Islet precursor cell (in vitro differentiated cells): Measurements from ENCODE around the gene UNC80.

Source experiments
- DNase-seq: peaks from one replicate; pipeline ENCODE4 v3.0.0-alpha.2; 2018

UNC80 gene

DNA sequence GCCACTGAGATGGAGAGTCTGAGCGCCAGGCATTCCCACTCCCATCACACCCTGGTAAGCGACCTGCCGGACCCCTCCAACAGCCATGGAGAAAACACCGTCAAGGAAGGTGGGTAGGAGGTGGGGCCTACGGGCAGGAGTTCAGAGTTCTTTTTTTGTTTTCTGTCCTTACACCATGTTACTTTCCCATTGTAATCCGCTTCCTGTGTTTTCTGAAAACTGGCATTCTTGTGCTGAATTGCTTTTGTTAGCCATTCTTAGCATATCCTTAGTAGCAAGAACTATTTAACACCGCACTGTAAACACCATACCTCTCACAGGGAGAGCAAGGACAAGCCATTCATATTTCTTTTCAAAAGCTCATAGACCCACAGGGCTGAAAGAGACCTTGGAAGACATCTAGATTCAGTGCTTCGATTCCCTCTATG is 46.2 kb downstream of the UNC80 start:
- DNase-seq, result no peak

DNA sequence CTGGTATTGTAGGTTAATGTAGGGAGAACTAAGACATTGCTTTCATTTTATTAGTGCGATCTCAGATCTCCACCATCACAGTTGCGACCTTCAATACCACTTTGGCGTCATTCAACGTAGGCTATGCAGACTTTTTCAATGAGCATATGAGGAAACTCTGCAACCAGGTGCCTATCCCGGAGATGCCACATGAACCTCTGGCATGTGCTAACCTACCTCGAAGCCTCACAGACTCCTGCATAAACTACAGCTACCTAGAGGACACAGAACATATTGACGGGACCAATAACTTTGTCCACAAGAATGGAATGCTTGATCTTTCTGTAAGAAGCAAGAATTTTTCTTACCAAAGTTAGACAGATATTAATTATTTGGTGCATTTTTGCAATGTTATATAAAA is 47.3 kb downstream of the UNC80 start:
- no peak for DNase-seq

DNA sequence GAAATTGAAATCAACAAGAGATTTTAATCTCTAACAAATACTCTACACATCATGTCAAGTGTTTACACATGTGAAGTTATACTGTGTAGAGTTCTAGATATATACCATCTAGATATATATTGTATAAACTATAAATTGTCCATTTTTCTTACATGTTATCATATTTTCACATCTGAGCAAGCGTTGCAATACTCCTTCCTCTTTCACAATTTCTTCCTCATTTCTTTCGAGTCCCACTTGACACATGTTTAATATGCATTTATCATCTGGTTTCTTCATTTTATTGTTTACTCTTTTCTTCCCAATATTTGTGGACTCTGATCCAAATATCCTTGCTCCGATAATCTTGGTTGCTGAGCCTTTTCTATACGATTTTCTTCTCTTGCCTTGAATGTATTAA is 50.2 kb downstream of the UNC80 start:
- no peak for DNase-seq

DNA sequence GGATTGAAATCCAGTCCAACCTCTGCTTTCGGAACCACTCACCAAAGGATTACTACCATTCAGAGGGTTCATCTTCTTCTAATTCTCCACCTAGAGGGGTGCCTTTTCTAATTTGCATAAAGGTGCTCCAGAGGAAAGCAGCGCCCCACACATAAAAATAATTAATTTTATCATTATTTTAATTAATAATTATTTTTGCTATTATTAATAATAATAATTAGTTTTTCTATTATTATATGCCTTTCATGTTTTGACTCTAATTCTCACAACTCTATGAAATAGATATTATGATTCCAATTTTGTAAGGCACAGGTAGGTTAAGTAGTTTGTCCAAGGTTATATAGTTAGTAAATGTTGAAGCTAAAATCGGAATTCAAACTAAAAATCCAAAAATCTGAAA is 51.9 kb downstream of the UNC80 start:
- DNase-seq, result no peak

DNA sequence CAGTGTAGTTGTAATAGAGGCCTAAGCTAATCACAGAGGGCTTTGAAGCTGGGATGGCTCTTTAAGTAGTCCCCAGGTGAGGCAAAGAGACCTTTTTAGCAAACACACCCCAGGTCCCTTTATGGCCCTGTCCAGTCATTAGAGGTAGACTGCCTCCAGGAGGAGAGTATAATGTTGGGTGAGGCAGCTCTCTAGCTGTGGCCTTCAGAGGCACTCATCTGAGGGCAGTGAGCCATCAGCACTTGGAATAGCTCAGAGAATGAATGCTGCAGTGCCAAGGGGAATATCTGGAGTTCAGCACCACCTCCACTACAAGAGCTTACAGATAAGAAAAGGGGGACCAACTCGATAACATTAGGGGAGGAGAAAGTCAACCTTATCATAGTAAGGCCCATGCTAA is 52.8 kb downstream of the UNC80 start:
- DNase-seq, result no peak

DNA sequence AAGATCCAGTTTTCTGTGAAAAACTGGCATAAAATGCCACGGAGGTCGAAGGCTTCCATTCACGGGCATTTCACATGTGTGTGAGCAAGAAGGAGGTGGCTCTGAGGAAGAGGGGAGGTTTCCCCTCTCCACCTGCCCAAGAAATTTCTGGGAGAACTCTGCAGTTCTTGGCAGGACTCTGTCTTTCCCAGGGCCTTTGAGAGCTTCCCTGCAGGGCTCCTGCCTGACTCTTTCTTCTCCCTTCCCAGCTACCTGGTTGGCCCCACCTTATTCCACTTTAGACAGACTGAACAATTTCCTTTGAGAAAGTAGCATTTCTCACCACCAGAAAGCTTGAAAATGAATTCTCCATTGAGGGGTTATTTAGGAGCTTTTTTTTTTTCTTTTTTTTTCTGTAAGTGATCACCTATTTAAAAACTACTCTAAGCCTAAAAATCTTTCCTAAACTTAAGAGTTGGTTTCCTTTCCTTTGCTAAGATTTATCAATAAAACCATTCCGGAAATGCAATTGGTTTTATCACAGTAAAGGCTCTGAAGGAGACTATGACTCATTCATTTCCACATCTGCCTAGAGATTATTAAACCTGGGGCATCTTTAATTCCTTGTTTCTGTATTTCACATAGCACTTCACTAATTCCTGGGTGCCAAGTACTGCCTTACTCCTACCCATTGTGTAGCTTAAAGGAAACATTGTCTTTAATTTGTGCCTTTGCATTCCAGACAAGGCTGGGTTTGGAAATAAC is 59.3 kb downstream of the UNC80 start:
- DNase-seq, result no peak

DNA sequence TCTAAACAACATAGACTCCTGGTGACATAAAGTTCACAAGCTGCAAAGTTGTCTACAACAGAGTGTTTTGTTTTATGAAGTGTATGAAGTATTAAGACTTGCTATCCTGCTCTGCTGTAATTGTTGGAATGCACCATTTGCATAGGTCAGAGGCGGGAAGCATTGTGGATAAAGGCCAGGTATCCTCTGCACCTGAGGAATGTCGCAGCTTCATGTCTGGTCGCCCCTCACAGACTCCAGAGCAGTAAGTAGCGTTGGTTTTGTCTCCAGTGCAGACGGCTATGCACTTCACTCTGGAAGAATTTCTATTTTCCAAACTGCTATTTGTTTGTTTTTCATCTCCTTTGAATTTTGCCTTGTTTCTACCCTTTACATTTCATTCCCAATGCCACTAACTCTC is 63.1 kb downstream of the UNC80 start:
- peak; percentile 55 for DNase-seq

DNA sequence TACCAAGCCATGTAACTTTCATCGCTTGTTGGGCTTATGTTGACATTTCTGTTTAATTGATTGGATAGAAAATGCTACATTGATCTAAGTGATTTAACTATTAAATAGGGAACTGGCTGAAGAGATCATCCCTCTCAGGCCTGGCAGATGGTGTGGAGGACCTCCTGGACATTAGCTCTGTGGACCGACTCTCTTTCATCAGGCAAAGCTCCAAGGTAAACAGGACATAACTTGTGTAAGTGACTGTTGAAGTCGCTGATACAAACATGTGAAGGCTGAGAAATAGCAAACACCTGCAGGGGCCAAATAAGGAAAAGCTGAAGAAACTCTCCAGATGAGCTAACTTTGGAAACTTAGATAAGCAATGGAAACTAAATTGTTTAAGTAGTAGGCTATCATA is 68.8 kb downstream of the UNC80 start:
- DNase-seq, result no peak

DNA sequence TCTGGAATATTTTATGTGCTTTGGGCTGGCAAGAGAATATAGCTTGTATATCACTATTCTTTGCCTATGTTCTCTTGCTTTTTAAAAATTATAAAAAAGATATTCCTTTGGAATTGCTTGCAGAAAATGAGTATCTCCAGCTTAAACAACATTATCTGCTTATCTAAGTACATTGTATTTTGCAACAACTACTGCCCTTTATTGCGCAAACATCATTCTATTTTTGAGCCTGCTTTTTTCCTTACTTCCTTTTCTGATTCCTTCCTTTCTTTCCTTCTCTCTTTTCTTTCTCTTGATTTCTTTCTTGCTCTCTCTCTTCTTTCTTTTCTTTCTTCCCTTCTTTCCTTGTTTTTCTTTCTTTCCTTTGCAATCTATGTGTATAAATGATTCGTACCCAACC is 74.0 kb downstream of the UNC80 start:
- DNase-seq, result no peak

DNA sequence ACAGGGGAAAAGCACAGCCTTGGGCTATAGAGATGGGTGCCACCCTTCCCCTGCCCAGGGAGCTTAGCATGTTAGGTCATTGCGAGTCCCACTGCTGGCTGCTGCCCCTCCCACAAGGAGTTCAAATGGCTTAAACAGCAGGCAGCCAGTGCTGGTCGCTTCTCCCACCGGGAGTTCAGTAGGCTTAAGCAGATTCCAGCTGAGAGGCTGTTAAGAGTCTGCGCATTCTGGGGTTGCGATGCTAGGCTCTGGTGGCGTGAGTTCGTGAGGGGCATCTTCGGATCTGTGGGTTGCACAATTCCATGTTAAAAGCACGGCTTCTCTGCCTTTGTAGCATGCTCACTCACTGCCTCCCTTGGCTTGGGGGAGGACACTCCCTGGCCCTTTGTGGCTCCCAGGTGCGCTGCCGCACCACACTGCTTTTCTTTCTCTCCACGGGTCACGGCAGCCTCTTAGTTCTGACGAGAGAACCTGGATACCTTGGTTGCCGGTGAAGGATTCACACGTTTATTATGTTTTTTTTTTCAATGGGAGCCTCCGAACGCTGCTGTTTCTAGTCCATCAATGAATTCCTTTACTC is 93.2 kb downstream of the UNC80 start:
- peak; percentile 55 for DNase-seq

DNA sequence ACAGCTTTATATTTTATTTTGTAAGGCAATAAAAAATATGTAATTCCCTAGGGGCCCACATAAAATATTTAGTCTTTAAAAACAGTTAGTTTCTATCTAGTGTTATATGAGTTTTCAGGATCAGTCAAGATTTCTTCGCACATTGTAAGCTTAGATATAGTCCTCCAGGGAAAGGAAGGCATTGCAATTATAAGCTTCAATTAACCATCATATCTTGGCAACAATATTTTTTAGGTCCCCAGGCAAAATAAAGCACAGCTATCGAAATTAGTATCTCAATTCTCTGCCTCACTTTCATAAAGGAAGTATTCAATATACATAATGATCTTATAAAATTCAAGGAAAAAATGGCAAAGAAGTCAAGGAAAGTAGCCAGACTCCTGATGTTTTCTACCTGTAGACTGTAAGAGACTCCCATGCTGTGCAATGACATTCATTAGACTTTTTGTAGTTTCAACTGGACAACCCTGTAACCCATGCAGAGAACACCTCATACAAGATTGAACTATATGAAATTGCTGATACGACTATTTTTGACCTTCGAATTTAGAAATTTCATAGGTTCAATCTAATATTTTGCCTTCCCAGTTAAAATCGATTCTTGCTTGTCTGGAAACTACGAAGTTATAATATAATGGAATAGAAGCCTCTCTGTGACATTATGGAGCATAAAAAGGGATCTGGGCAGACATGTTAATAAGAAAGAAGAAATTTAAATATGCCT is 96.8 kb downstream of the UNC80 start:
- no peak for DNase-seq

DNA sequence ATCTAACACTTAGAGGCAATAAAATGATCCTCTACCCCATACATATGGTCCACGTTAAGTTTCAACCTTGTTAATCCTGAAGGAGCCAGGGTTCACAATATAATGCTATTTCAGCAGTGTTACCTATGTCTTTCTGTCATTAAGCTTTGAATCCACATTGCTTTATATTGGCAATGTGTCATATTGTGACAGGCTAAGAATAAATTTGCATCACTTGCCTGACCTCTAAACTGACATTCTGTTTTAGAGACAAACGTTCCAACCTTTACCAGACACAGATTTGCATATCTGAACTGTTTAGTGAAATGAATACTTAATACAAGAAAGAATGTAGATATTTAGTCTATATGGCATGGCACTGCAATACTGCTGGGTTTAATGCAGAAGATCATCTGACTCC is 98.4 kb downstream of the UNC80 start:
- DNase-seq, result no peak

DNA sequence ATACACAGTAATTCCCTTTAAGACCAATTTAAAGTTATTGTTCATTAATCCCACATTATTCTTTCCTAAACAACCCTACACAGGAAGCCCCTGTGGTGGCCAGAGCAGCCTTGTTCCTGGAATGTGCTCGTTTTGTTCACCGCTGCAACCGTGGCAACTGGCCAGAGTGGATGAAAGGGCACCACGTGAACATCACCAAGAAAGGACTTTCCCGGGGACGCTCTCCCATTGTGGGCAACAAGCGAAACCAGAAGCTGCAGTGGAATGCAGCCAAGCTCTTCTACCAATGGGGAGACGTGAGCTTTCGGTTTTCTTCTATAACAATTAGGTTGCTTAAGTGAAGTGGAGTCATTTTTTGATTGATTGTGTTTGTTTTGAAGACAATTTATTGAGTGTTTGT is 101.0 kb downstream of the UNC80 start:
- peak; percentile 78 for DNase-seq

DNA sequence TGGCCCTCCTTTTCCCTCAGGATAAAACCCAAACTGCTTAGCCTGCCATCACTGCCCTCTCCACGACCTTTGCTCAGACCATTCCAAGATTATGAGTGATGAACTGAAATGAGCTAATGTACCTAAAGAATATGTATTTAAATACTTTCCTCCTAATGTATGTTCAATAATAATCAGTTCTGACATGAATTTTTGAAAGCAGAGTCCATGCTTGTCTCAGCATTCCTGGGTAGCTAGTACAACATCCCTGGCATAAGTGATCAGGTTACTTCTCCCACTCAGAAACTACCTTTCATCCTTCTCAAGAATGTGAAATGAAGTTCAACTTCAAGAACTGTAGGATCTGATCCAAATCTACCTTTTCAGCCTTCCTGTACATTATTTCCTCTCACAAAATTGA is 103.6 kb downstream of the UNC80 start:
- no peak for DNase-seq

DNA sequence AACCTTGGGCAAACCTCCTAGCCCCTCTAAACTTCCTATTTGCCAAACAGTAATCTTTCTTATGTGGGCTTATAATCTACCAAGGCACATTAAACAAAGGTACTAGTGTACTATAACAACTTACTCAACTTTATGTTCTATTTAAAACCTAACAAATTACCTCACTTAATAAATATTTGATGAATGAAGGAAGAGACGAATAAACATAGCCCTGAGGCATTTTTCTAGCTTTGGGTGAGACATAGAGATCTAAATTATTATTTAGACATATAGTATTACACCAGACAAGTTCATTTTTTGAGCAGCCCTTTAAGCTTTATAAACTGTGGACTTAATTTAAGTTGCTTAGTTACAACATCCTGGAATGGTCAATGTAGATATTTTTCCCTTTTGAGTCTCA is 104.6 kb downstream of the UNC80 start:
- no peak for DNase-seq

DNA sequence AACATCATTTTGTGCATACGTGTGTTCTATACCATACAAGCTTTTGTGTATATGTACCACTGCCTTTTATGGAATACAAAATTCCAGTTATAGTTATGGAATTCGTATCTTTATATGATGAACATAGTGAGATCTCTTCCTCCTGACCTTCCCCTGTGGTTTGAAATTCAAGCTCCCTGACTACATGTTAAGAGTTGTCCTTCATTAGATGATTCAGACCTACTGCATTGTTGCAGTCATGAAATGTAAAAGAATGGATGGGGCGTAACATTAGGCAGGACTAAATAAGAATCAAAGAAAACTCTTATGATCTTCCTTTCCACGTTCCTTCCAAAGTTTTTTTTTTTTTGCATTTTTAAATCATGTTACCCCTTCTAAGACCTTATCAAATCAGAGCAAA is 107.1 kb downstream of the UNC80 start:
- no peak for DNase-seq

DNA sequence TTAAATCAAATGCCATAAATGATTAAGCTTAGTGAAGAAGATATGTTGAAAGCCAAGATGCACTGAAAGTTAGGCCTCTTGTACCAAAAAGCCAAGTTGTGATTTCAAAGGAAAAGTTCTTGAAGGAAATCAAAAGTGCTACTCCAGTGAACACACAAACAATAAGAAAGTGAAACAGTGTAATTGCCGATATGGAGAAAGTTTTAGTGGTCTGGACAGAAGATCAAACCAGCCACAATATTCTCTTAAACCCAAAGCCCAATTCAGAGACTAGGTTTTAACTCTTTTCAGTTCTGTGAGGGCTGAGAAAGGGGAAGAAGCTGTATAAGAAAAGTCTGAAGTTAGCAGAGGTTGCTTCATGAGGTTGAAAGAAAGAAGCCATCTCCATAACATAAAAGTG is 129.0 kb downstream of the UNC80 start:
- DNase-seq, result no peak

DNA sequence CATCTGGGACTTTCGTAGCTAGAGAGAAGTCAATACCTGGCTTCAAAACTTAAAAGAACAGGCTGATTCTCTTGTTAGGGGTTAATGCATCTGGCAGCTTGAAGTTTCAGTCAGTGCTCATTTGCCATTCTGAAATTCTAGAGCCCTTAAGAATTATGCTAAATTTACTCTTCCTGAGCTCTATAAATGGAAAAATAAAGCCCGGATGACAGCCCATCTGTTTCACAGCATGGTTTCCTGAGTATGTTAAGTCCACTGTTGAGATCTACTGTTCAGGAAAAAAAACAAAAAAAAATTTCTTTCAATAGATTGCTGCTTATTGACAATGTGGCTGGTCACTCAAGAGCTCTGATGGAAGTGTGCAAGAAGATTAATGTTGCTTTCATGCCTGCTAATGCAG is 129.5 kb downstream of the UNC80 start:
- DNase-seq, result no peak

DNA sequence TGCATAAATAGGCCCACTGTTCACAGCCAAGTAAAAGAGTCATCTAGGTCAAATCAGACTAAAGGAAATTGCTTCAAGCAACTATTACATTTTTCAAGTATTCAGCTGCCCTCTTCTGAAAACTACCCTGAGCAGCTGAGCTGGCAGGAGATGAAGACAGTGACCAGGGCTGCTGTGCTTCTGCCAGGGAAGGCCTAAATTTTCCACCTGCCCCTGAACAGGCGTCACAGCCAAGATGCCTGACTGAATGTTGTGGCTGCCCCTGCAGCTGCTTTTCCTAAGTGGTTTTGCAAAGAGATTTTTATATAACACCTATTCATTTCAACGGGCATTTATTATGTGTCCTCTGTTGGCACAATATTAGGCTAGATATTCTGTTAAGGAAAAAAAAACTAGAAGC is 134.1 kb downstream of the UNC80 start:
- DNase-seq, result no peak

DNA sequence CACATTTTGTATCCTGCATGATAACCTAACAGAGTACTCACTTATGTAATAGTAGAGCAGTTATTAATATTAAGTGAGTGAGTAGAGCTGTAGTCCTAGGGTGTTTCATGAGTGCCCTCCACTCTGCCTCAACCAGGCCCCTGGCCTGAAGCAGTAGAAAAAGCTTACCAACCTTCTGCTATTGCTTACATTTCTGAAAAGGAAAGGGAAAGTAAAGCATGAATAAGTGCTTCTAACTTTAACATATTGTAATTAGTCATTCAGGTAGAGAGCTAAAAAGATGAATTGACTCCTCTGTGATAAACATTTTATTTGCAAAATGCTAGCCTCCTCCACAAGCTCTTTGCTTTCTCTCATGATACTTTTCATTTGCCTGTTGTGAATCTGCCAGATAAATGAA is 136.1 kb downstream of the UNC80 start:
- no peak for DNase-seq

DNA sequence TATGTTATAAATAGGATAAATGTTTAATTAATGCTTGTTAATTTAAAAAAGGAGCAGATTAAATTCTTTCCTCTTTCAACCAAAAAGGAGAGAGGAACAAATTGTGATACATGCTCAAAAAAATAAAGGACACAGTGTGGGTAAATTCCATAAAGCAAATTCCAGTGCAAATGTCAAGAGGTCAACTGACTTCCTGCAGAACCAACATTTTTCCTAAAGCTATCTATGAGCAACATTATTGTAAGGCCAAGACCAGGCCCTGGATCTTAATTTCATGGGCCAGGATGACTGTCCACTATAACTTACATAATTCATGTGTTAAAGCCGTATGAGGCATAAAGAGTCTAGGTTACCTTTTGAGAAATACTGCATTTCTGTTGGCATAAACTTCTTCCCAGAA is 136.9 kb downstream of the UNC80 start:
- DNase-seq, result no peak

DNA sequence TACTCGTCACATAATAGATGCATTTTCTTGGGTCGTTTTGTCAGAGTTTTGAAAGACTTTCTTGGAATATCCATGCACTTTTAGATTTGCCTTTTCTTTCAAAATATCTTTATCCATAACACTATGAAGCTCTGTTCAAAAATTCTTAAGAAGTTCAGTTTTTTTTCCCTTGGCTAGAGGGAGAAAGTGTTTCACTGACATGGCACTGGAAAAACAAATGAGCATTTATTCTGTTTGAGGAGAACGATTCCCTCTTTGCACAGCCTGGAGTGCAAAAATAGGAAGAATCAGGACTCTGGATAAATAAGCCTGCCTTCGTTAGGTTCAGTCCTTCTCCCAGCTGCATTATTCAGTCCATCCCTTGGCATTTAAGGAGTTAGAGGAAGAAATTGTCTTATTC is 139.9 kb downstream of the UNC80 start:
- no peak for DNase-seq

DNA sequence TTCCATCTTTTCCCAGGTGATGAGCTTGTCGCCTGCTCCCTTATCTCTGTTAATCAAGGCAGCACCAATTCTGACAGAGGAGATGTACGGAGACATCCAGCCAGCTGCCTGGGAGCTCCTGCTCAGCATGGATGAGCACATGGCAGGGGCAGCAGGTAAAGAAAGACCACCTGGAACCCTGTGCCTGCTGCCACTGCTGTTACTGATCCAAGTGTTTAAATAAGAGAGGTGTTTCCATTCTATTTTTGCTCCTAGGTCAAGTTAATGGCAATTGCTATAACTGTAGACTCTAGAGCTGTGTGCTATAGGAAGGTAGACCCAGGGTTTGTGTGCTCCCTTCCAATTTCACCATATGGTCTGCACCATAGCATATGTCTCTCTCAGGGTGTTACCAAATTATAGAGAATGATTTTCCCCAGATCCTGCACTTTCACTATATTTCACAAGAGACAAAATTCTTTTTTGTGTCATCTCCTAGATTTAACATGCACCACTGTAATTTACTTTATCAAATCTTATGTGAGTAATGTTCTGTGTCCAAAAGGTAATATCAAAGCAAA is 142.2 kb downstream of the UNC80 start:
- DNase-seq, result no peak

DNA sequence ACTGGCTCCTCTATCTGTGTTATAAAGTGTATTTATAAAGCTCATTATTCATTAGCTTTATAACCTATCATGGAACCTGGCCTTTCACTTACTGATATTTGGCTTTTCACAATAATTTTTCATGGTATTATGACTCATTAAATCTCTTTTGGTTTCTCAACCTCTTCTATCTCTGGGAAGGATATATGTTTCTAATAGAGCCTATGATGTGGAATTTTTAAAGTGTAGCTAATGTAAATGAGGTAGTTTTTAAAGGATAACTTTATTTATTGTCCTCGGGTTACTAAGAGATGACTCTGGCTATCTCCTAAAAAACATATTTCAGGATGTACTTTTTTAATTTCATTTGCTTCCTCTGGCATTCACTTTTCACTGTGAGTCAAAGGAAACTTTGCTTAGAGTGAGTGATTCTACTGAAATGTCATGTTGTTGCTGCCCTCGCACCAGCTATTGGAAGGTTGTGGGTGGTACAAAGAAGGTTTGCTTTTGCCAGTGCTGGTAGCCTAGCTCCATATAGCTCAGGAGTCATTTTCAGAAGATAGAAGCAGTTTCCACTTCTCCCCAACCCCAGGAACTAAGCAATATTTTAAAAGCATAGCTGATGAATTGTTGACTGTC is 145.6 kb downstream of the UNC80 start:
- no peak for DNase-seq
